KMS-11 (cell line): Measurements from ENCODE around the gene MS4A13.
"Not testable (repeated sequence)": the region's sequence is repeated elsewhere in the genome, so short reads cannot be mapped to it uniquely, and the experiment has no call there.

ENCODE experiments used
- H2AFZ ChIP-seq: fragments of 200-600 bp; sonication (generic); 2 replicates; pipeline ENCODE4 v1.6.1; 2016; ENCODE audit warnings: antibody characterized with exemption, mixed run types, low read depth
- H3K27ac ChIP-seq: fragments of 200-600 bp; sonication (generic); 2 replicates; pipeline ENCODE4 v1.6.1; 2016; ENCODE audit warnings: mild to moderate bottlenecking, mixed run types
- H3K27me3 ChIP-seq: fragments of 200-600 bp; sonication (generic); 2 replicates; pipeline ENCODE4 v1.6.1; 2017; ENCODE audit warnings: mild to moderate bottlenecking, low read depth, mixed run types, moderate library complexity; ENCODE audit not compliant: insufficient read depth
- H3K36me3 ChIP-seq: fragments of 200-600 bp; sonication (generic); 2 replicates; pipeline ENCODE4 v1.6.1; 2017; ENCODE audit warnings: mild to moderate bottlenecking, mixed run types; ENCODE audit not compliant: insufficient read depth
- H3K4me1 ChIP-seq: fragments of 200-600 bp; sonication (generic); 2 replicates; pipeline ENCODE4 v1.6.1; 2016; ENCODE audit warnings: mild to moderate bottlenecking, low read depth, mixed run types; ENCODE audit not compliant: poor library complexity, severe bottlenecking
- H3K4me2 ChIP-seq: fragments of 200-600 bp; sonication (generic); 2 replicates; pipeline ENCODE4 v1.7.0; 2016; ENCODE audit warnings: mild to moderate bottlenecking, mixed run types
- H3K4me3 ChIP-seq: fragments of 200-600 bp; sonication (generic); IDR thresholded peaks from 2 replicates; pipeline ENCODE4 v1.6.1; 2017; ENCODE audit warnings: low read depth, low read length, mixed read lengths; ENCODE audit not compliant: insufficient read depth
- H3K79me2 ChIP-seq: fragments of 200-600 bp; sonication (generic); 2 replicates; pipeline ENCODE4 v1.6.1; 2016; ENCODE audit warnings: low read depth, mixed run types; ENCODE audit not compliant: insufficient read depth
- H3K9ac ChIP-seq: fragments of 200-600 bp; sonication (generic); 2 replicates; pipeline ENCODE4 v1.6.1; 2016; ENCODE audit warnings: mild to moderate bottlenecking, mixed run types
- H4K20me1 ChIP-seq: fragments of 200-600 bp; sonication (generic); 2 replicates; pipeline ENCODE4 v1.6.1; 2016; ENCODE audit warnings: mild to moderate bottlenecking, mixed run types; ENCODE audit not compliant: insufficient read depth
- CTCF ChIP-seq: fragments of 200-600 bp; sonication (generic); conservative IDR thresholded peaks from 2 replicates; pipeline ENCODE4 v1.6.1; 2017; ENCODE audit warnings: low read depth, mild to moderate bottlenecking, antibody characterized with exemption, low read length, moderate library complexity, mixed read lengths

The MS4A13 gene

GRCh38 chr11:60513496-60514460 is 1.4 kb upstream of the MS4A13 start:
- Histone ChIP-seq H3K9ac (no peak overlapping the region), H3K36me3 (no peaks in the 10 kb centered on the region), H3K4me1 (no peaks in the 10 kb centered on the region), H3K4me2 (no peak overlapping the region), H3K27ac (no peak overlapping the region), H4K20me1 (no peaks in the 10 kb centered on the region), H3K27me3 (no peaks in the 10 kb centered on the region), H3K4me3 (no peak overlapping the region), H3K79me2 (no peaks in the 10 kb centered on the region), H2AFZ (no peak overlapping the region)
- TF ChIP-seq CTCF, result no peak

GRCh38 chr11:60528465-60528864 is 13.3 kb downstream of the MS4A13 start:
- H3K79me2 ChIP-seq, result no peaks in the 10 kb centered on the region
- H3K36me3 ChIP-seq, result no peaks in the 10 kb centered on the region
- H3K27ac ChIP-seq, result no peak overlapping the region
- H3K4me1 ChIP-seq, result no peaks in the 10 kb centered on the region
- no peak overlapping the region for H3K4me2 ChIP-seq
- no peak overlapping the region for H3K9ac ChIP-seq
- H4K20me1 ChIP-seq, result no peaks in the 10 kb centered on the region
- TF ChIP-seq CTCF, result no peak
- H2AFZ ChIP-seq, result no peak overlapping the region
- no peaks in the 10 kb centered on the region for H3K27me3 ChIP-seq
- no peak overlapping the region for H3K4me3 ChIP-seq

- TF ChIP-seq CTCF, result no peak
- Histone ChIP-seq H2AFZ (no peak overlapping the region), H3K4me2 (no peak overlapping the region), H3K4me3 (no peak overlapping the region), H3K79me2 (no peaks in the 10 kb centered on the region), H3K36me3 (no peaks in the 10 kb centered on the region), H4K20me1 (no peaks in the 10 kb centered on the region), H3K9ac (no peak overlapping the region), H3K4me1 (no peaks in the 10 kb centered on the region), H3K27me3 (no peaks in the 10 kb centered on the region), H3K27ac (no peak overlapping the region)
Measured at GRCh38 chr11:60528934-60529333, 13.7 kb downstream of the MS4A13 start.

DNA sequence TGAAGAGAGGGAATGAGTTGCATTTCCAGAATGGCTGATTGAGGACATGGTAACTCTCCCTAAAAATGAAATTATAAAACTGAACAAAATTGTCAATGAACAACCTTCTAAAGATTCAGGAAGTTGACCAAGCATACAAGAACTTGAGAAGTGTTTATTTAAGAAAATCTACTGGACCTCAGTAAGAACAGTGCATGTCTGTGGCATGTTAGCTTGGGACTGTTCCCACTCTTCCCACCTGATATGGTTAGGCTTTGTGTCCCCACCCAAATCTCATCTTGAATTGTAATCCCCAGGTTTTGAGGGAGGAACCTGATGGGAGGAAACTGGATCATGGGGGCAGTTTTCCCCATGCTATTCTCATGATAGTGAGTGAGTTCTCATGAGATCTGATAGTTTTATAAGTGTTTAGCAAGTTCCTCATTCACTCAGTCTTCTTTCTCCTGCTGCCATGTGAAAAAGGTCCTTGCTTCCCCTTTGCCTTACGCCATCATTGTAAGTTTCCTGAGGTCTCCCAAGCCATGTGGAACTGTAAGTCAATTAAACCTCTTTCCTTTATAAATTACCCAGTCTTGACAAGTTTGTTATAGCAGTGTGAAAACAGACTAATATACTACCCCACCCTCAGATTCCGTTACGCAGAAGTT is 15.4 kb downstream of the MS4A13 start:
- Histone ChIP-seq H2AFZ (no peak overlapping the region), H3K27ac (no peak overlapping the region), H3K9ac (no peak overlapping the region), H3K4me2 (no peak overlapping the region), H3K79me2 (no peaks in the 10 kb centered on the region), H3K4me1 (no peaks in the 10 kb centered on the region), H3K27me3 (no peaks in the 10 kb centered on the region), H4K20me1 (no peaks in the 10 kb centered on the region), H3K36me3 (no peaks in the 10 kb centered on the region), H3K4me3 (no peak overlapping the region)
- TF ChIP-seq CTCF, result no peak

DNA sequence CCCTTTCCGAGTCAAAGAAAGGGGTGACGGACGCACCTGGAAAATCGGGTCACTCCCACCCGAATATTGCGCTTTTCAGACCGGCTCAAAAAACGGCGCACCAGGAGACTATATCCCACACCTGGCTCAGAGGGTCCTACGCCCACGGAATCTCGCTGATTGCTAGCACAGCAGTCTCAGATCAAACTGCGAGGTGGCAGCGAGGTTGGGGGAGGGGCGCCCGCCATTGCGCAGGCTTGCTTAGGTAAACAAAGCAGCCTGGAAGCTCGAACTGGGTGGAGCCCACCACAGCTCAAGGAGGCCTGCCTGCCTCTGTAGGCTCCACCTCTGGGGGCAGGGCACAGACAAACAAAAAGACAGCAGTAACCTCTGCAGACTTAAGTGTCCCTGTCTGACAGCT is 17.2 kb downstream of the MS4A13 start:
- H3K4me3 ChIP-seq, H3K79me2 ChIP-seq, H3K4me1 ChIP-seq, H4K20me1 ChIP-seq, H3K27ac ChIP-seq, H3K9ac ChIP-seq, H3K27me3 ChIP-seq, H3K4me2 ChIP-seq, H2AFZ ChIP-seq, H3K36me3 ChIP-seq: not testable (repeated sequence)

- not testable (repeated sequence) for H3K27me3 ChIP-seq, H3K79me2 ChIP-seq
Measured at GRCh38 chr11:60538627-60539026, 23.4 kb downstream of the MS4A13 start.

More at GRCh38 chr11:60538627-60539026, 23.4 kb downstream of the MS4A13 start:
- H4K20me1 ChIP-seq, H3K36me3 ChIP-seq, H3K4me3 ChIP-seq, H3K27ac ChIP-seq, H3K9ac ChIP-seq, H2AFZ ChIP-seq, H3K4me2 ChIP-seq, H3K4me1 ChIP-seq: not testable (repeated sequence)
